ENCODE results near the gene C20orf202.

Gene C20orf202

DNA sequence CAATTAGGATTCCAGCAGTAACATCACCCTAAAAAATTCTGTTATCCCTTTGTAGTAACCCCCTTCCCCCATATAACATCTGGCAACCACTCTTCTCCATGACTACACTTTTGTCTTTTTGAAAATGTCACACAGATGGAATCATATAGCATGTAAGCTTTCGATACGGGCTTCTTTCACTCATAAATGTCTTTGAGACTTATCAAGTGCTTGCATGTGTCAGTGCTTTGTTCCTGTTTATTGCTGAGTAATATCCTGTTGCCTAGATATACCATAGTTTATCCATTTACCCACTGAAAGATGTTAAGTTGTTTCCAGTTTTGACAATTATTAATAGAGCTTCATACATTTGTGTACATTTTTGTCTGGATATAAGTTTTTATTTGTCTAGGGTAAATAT lies 52.4 kb downstream of the C20orf202 start:
- DNase-seq: no peak

Data from activated naive CD4-positive, alpha-beta T cell treated with anti-CD3 and anti-CD28 coated beads, Interleukin-2, amount 50 U/mL, for 16 hours (primary cell).